GM18858 (cell line): Measurements from ENCODE around the gene LOC128125822.

Experiments
- ATAC-seq: cut with Tn5 transposase; IDR thresholded peaks from one replicate; pipeline ENCODE4 v1.9.1; 2021; ENCODE audit not compliant: unreplicated experiment

LOC128125822 gene

DNA sequence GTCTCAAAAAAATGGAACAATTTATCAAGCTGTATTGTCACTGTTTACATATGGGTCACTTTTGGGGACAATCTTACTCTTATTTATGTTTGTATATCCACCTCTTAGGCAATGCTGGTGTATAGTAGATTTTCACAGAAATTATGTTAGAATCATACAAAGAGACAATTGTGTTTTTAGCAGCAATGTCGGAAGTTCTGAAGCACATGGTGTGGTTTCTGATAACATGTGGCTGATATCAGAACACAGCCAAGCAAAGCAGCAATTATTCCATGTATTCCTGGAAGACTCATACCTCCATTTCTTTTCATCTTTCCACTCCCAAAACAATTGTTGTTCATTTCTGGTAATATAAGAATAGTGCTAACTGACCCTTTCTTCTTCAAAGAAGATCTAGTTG lies 17.5 kb upstream of the LOC128125822 start:
- ATAC-seq, result no peak

GRCh38 chr6:63556369-63556768 lies 15.9 kb upstream of the LOC128125822 start:
- ATAC-seq, result no peak

- peak; percentile 73 for ATAC-seq
Observed at GRCh38 chr6:63558278-63558677, 14.0 kb upstream of the LOC128125822 start.

DNA sequence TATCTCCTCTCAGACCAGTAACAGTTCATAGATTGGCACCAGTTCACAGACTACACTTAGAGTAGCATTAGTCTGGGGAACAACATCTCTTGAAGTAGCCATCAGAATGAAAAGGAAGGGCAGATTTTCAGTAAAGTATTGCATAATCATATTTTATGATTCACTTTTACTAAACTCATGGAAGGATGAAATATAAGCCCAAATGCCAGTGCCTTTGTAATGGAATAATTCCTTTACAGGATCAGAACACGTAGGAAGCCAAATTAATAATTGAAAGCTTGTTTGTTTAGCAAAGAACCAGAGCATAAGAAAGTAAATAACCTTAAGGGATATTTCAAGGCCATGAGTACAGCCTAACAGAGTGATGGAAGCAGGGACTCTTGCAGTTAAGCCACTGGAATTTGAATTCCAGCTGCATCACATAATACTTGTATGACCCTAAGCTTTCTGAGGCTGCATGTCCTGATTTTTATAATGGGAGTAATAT lies 11.4 kb upstream of the LOC128125822 start:
- no peak for ATAC-seq

- ATAC-seq, result no peak
Observed at GRCh38 chr6:63561288-63561687, 11.0 kb upstream of the LOC128125822 start.

DNA sequence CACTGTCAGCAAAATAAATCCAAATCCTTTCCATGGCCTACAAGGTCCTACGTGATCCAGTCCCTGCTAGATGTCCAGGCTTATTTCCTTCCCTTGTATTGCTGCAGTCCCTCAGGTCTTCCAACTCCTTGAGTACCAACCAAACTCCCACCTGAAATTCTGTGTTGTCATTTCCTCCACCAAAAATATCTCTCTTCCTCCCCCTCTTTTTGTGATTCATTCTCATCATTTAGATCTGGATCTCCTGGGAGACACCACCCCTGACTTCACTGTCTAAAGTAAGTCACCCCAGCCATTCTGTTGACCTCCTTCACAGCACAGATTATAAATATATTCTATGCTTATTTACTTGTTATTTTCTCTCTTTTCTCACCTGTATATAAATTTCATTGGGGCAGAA lies 9.0 kb upstream of the LOC128125822 start:
- no peak for ATAC-seq

DNA sequence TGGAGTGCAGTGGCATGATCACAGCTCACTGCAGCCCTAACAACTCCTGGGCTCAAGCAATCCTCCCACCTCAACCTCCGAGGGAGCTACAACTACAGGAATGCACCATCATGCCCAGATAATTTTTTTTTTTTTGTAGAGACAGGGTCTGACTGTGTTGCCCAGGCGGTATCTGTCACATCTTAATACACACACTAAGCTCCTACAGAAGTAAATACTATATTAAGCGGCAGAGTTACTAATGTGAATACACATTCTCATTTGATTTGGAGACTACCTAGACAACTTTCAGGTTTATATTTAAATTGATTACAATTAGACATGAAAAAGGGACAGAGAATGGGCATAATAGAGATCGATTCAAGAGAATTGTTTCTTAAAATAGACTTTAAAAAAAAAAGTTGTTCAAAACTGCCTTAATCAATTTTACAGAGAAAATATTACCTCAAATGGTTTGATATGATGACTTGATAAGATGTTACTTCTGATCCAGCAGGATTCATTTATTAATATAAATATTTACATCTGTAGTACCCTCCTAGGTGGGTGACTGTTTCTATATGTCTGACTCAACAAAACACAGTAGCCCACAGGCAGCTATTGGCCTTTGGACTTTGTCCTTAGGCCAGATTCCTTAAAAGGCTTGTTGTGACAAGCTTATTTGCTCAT lies 7.1 kb upstream of the LOC128125822 start:
- ATAC-seq, result no peak

DNA sequence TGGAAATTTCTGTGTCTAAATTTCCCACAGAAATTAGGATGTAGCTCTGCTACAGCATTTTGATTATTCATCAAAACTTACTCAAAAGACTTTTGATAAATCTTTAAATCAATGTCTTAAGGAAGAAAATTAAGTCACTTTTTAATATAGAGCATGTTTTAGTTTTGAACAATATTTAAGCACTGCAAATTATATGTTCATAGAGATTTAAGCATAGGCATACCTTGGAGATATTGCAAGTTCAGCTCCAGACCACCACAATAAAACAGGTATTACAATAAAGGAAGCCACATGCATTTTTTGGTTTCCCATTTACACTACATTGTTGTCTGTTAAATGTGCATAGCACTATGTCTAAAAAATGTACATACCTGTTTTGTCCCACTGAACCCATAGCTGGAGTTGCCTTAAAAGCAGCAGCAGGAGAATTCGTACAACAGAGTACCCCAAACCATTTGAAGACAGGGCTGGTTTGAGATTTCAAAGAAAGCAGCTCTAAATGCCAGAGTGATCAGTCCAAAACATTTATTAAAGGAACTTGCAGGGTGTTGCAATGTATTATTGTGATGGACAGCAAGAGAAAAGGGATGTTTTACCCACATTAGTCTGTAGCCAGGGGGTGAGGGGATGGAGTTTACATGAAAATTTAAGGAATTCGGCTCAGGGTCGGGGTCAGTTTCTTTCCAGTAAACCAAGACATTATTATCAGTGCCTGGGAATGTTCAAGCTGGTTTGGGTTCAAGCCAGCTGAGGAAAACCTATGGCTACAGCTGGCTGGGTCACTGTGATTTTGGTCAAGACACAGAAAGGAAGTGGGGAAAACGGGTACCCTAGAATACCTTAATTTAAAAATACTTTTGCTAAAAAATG lies 6.3 kb upstream of the LOC128125822 start:
- no peak for ATAC-seq

- no peak for ATAC-seq
Observed at GRCh38 chr6:63567966-63568365, 4.3 kb upstream of the LOC128125822 start.

- ATAC-seq, result no peak
Observed at GRCh38 chr6:63571361-63572043, 778 bp upstream of the LOC128125822 start.

- ATAC-seq, result no peak
Observed at GRCh38 chr6:63572747-63573075, 431 bp downstream of the LOC128125822 start.

DNA sequence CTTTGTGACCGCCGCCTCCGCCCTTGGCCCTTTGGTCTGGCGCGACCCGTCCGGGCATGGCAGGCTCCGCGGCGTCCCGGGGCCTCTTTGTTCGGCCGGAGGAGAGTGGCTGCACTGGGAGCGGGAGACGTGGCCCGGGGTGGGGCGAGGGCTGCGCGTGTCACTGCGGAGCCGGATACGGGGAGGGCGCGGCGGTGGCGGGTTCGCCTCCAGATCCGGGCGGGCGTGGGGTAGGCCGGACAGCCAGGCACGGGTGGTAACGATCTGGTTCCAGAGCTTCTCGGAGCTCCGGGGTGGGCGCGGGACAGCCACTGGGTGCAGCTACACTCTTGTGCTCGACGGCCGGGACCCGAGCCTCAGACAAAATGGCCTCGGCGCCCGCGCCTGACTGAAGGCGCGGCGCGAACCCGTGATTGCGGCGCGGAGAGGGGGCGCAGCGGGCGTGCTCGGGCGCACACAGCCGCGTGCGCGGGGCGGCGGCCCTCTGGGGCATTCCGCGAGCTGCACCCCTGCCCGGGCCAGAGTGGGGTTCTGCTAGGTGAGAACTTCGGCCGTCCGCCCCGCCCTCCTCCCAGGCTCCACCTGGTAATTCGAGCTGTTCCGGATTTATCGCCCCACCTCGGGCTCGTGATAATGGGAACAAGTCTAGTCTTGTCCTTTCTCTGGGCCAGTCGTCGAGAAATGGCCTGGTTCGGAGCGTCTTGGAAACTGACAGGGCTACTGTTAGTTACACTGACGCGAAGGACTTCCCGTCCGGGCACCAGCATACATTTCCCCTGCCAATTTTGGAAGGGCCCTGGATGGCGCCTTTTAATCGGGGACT lies 1.0 kb downstream of the LOC128125822 start:
- ATAC-seq, result peak; percentile 30

GRCh38 chr6:63573899-63574553 lies 1.7 kb downstream of the LOC128125822 start:
- no peak for ATAC-seq

GRCh38 chr6:63574554-63574900 lies 2.2 kb downstream of the LOC128125822 start:
- ATAC-seq, result no peak

DNA sequence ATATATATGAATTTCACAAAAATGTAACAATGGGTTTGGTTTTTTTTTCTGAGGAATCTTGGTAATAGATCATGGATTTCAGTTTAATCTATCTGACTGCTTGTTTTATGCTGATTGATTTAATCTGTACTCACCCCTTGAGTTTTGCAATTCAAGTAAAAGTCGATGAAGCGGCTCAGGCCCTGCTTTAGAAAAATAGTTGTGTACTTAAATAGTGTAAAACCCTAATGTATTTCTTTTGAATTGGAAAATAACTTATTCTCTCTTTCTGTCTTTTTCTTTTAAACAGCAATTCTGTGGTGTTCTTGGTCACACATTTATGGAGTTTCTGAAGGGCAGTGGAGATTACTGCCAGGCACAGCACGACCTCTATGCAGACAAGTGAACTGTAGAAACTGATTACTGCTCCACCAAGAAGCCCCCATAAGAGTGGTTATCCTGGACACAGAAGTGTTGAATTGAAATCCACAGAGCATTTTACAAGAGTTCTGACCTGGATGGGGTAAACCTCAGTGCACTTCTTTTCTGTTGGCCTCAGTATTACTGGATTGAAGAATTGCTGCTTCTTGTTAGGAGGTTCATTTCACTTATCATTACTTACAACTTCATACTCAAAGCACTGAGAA lies 4.0 kb downstream of the LOC128125822 start:
- no peak for ATAC-seq

DNA sequence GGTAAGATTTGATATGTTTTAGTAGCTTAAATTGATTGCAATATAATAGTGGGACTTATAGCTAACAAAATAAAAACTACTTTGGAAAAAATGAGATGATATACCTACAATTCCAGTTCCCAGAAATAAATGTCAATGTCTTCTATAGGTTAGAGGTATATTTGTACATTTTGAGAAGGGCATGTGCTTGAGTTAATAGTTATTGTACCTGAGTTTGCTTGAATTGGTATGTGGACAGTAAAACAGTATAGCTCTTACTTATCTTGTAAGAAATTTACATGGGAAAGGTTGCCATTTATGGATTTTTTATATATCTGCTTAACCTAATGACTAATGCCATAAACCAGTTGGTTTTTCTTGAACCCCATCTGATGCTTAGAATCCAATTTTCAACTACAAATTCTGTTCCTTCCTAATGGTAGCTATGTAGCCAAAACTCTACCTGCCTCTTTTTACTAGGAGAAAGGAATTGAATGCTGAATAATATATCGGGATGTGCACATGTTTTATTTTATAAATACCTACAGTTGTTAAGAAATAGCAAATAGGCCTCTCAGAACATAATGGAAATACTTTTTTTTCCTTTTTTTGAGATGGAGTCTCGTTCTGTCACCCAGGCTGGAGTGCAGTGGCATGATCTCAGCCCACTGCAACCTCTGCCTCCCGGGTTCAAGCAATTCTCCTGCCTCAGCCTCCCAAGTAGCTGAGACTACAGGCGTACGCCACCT lies 4.9 kb downstream of the LOC128125822 start:
- no peak for ATAC-seq

GRCh38 chr6:63578757-63579156 lies 6.5 kb downstream of the LOC128125822 start:
- no peak for ATAC-seq

DNA sequence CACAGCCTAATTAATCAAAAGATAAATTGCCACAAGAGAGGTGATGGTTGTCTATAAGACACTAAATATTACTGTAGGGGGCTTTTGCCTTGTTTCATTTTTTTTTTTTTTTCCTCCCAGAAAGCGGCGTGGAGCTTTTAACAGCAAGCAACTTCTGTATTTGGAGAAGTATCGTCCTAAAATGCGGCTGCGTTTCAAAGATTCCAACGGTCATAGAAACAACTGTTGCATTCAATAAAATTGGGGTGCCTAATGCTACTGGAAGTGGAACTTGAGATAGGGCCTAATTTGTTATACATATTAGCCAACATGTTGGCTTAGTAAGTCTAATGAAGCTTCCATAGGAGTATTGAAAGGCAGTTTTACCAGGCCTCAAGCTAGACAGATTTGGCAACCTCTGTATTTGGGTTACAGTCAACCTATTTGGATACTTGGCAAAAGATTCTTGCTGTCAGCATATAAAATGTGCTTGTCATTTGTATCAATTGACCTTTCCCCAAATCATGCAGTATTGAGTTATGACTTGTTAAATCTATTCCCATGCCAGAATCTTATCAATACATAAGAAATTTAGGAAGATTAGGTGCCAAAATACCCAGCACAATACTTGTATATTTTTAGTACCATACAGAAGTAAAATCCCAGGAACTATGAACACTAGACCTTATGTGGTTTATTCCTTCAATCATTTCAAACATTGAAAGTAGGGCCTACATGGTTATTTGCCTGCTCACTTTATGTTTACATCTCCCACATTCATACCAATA lies 7.8 kb downstream of the LOC128125822 start:
- ATAC-seq, result no peak

- no peak for ATAC-seq
Observed at GRCh38 chr6:63580704-63580961, 8.4 kb downstream of the LOC128125822 start.
